Hepatocyte (in vitro differentiated cells): Measurements from ENCODE around the gene LY86. TPM values are rescaled to one million over a fixed set of nuclear protein-coding genes. Genes with fewer than 3 reads are reported as not detected.

ENCODE experiments used
- DNase-seq: peaks from one replicate; pipeline ENCODE4 v3.0.0-alpha.2; 2016; ENCODE audit warnings: low spot score
- H2AFZ ChIP-seq: fragments of 200-600 bp; sonication (generic); 2 replicates; pipeline ENCODE4 v1.6.0; 2016; ENCODE audit warnings: antibody characterized with exemption, mild to moderate bottlenecking
- H3K27ac ChIP-seq: fragments of 200-600 bp; sonication (generic); 2 replicates; pipeline ENCODE4 v1.5.1; 2016; ENCODE audit warnings: mild to moderate bottlenecking
- H3K27me3 ChIP-seq: fragments of 200-600 bp; sonication (generic); 2 replicates; pipeline ENCODE4 v1.6.1; 2016
- H3K36me3 ChIP-seq: fragments of 200-600 bp; sonication (generic); replicated peaks from 2 replicates; pipeline ENCODE4 v1.5.1; 2016; ENCODE audit warnings: low read depth; ENCODE audit not compliant: insufficient read depth
- H3K4me1 ChIP-seq: fragments of 200-600 bp; sonication (generic); 2 replicates; pipeline ENCODE4 v1.5.1; 2016; ENCODE audit warnings: mild to moderate bottlenecking, moderate library complexity; ENCODE audit not compliant: insufficient read depth
- H3K4me2 ChIP-seq: fragments of 200-600 bp; sonication (generic); 2 replicates; pipeline ENCODE4 v1.6.0; 2016
- H3K4me3 ChIP-seq: fragments of 200-600 bp; sonication (generic); 2 replicates; pipeline ENCODE4 v1.5.1; 2016; ENCODE audit warnings: mild to moderate bottlenecking
- H3K79me2 ChIP-seq: fragments of 200-600 bp; sonication (generic); 2 replicates; pipeline ENCODE4 v1.6.0; 2017; ENCODE audit warnings: mild to moderate bottlenecking
- H3K9me2 ChIP-seq: fragments of 200-600 bp; sonication (generic); replicated peaks from 2 replicates; pipeline ENCODE4 v1.6.0; 2017; ENCODE audit warnings: mild to moderate bottlenecking; ENCODE audit not compliant: insufficient read depth
- H3K9me3 ChIP-seq: fragments of 200-600 bp; sonication (generic); 2 replicates; pipeline ENCODE4 v1.5.1; 2016; ENCODE audit warnings: low read depth, mild to moderate bottlenecking
- H4K20me1 ChIP-seq: fragments of 200-600 bp; sonication (generic); 2 replicates; pipeline ENCODE4 v1.6.0; 2016; ENCODE audit warnings: mild to moderate bottlenecking; ENCODE audit not compliant: insufficient read depth, poor library complexity, severe bottlenecking
- EZH2 ChIP-seq: fragments of 200-600 bp; sonication (generic); IDR thresholded peaks from 2 replicates; pipeline ENCODE4 v1.6.1; 2016; ENCODE audit warnings: antibody characterized with exemption, mild to moderate bottlenecking, borderline replicate concordance
- EZH2phosphoT487 ChIP-seq: fragments of 200-600 bp; sonication (generic); IDR thresholded peaks from one replicate; pipeline ENCODE4 v1.6.1; 2018; ENCODE audit warnings: antibody characterized with exemption, mild to moderate bottlenecking, low read depth, moderate library complexity; ENCODE audit not compliant: unreplicated experiment, severe bottlenecking
- WGBS: methylation state at CpG from one replicate; pipeline ENCODE4 v1.1.6; 2016; ENCODE audit warnings: low lambda C conversion rate; ENCODE audit errors: missing lambda C conversion rate; 5-methylcytosine and 5-hydroxymethylcytosine counted together
- polyA plus RNA-seq: library from polyadenylated mRNA; unstranded; fragments of >200 nt; fragmentation: Nextera tagmentation; extraction: Ambion mirVana; gene quantifications from 2 replicates; pipeline ENCODE4 v1.2.1, GENCODE V29; 2016
- total RNA-seq: library from RNA; depleted of rRNA; stranded (reverse); fragments of >200 nt; gene quantifications from 2 replicates; pipeline ENCODE4 v1.2.3, GENCODE V29; 2014
- TF ChIP-seq, protein P1 (sequence below): fragments of 200-600 bp; sonication (generic); IDR thresholded peaks from 2 replicates; pipeline ENCODE4 v1.5.1; 2016; ENCODE audit warnings: antibody characterized with exemption, mild to moderate bottlenecking; ENCODE audit not compliant: poor library complexity

The LY86 gene
- total and polyA plus RNA-seq, 2 experiments from 2014 or later = 0.27 to 0.82 TPM

- Histone ChIP-seq H3K27ac (no peak overlapping the region), H2AFZ (no peak overlapping the region), H3K4me1 (no peaks in the 10 kb centered on the region), H3K4me2 (no peak overlapping the region), H3K9me2 (no peaks in the 10 kb centered on the region), H4K20me1 (no peaks in the 10 kb centered on the region), H3K79me2 (no peaks in the 10 kb centered on the region), H3K27me3 (peaks cover 2% of the 10 kb centered on the region), H3K36me3 (no peaks in the 10 kb centered on the region), H3K4me3 (no peak overlapping the region), H3K9me3 (no peaks in the 10 kb centered on the region)
- 95% methylated on average over 5 of the region's 5 CpGs for WGBS
- no peak for TF ChIP-seq EZH2
- TF ChIP-seq, protein P1, sequence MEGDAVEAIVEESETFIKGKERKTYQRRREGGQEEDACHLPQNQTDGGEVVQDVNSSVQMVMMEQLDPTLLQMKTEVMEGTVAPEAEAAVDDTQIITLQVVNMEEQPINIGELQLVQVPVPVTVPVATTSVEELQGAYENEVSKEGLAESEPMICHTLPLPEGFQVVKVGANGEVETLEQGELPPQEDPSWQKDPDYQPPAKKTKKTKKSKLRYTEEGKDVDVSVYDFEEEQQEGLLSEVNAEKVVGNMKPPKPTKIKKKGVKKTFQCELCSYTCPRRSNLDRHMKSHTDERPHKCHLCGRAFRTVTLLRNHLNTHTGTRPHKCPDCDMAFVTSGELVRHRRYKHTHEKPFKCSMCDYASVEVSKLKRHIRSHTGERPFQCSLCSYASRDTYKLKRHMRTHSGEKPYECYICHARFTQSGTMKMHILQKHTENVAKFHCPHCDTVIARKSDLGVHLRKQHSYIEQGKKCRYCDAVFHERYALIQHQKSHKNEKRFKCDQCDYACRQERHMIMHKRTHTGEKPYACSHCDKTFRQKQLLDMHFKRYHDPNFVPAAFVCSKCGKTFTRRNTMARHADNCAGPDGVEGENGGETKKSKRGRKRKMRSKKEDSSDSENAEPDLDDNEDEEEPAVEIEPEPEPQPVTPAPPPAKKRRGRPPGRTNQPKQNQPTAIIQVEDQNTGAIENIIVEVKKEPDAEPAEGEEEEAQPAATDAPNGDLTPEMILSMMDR = no peak
- TF ChIP-seq EZH2phosphoT487 = no peak
- no peak for DNase-seq
These were observed 24.4 kb upstream of the LY86 start for GRCh38 chr6:6564154-6564553.

DNA sequence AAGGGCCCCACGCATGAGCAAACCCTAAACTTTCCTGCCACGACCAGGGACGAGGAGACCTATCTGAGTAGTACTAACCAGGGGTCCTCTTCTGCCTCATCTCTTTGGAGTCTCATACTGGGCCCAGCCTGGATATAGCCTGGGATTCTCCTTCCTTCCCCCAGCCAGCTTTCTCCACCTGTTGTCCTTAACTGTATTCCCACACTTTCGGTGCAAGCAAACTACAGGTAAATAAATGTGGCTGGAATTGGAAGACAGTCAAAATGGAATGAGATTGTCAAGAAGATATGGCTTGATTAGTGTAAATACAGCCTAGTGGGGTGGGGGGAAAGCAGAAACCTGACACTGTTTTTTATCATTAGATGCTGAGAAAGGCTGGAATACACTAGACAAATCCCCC, 23.5 kb upstream of the LY86 start:
- Histone ChIP-seq H4K20me1 (no peaks in the 10 kb centered on the region), H3K36me3 (no peaks in the 10 kb centered on the region), H3K4me2 (no peak overlapping the region), H3K4me3 (no peak overlapping the region), H3K27ac (no peak overlapping the region), H3K9me3 (no peaks in the 10 kb centered on the region), H3K4me1 (no peaks in the 10 kb centered on the region), H3K27me3 (no peaks in the 10 kb centered on the region), H3K79me2 (no peaks in the 10 kb centered on the region), H2AFZ (no peak overlapping the region), H3K9me2 (no peaks in the 10 kb centered on the region)
- DNase-seq = no peak
- TF ChIP-seq EZH2phosphoT487 = no peak
- TF ChIP-seq EZH2 = no peak
- TF ChIP-seq, protein P1 = no peak
- 74% methylated on average over 4 of the region's 4 CpGs for WGBS

DNA sequence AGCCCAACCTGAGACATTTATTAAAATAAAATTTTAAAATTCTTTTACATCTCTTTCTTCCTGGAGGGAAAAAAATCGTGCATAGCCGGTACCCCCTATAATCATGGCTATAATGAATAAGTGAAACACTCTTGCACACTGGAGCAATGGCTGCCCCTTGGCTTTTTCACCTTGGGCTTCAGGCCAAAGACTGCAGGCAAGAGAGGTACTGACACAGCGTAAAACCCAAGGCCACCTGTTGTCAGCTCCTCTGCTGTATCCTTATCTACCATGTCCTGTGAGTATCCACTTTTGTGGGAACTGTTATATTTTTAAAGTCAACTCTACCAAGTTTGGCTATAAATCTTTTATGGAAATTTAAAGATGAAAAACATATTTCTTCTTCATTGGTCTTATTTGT, 23.0 kb upstream of the LY86 start:
- WGBS = 91% methylated on average over 3 of the region's 3 CpGs
- no peak overlapping the region for H3K4me2 ChIP-seq

More for the DNA sequence above, 23.0 kb upstream of the LY86 start:
- no peaks in the 10 kb centered on the region for H3K9me3 ChIP-seq
- H3K36me3 ChIP-seq = no peaks in the 10 kb centered on the region
- no peak overlapping the region for H3K27ac ChIP-seq
- H3K4me3 ChIP-seq = no peak overlapping the region
- H3K79me2 ChIP-seq = no peaks in the 10 kb centered on the region
- H3K9me2 ChIP-seq = no peaks in the 10 kb centered on the region
- DNase-seq = no peak
- no peaks in the 10 kb centered on the region for H4K20me1 ChIP-seq
- H3K27me3 ChIP-seq = no peaks in the 10 kb centered on the region
- H3K4me1 ChIP-seq = no peaks in the 10 kb centered on the region
- no peak overlapping the region for H2AFZ ChIP-seq
- TF ChIP-seq, protein P1 = no peak
- no peak for TF ChIP-seq EZH2phosphoT487
- TF ChIP-seq EZH2 = no peak
